PC-9 (cell line): Measurements from ENCODE around the gene CDIPT. TPM values are rescaled to one million over a fixed set of nuclear protein-coding genes. Genes with fewer than 3 reads are reported as not detected.

Source experiments
- BruUV-seq: library from RNA; stranded (reverse); fragments of 400-500 nt; replicated peaks from 2 replicates; lab custom pipeline; 2021; lab: Mats Ljungman, UMichigan
- CTCF ChIA-PET: fragments of 300-600 bp; sonication (Branson Sonifier 250); formaldehyde crosslinking; loops from one replicate; lab custom pipeline; 2022; ENCODE audit warnings: antibody characterized with exemption; lab: Charles Lee
- POLR2A ChIA-PET: fragments of 300-600 bp; sonication (Branson Sonifier 250); formaldehyde crosslinking; loops from one replicate; lab custom pipeline; 2022; ENCODE audit warnings: antibody characterized with exemption; ENCODE audit not compliant: unreplicated experiment; lab: Charles Lee
- DNase-seq, 2 experiments: peaks; one replicate each; pipeline versions ENCODE4 v3.0.0 to v3.0.0-alpha.2; 2015 to 2022; ENCODE audit warnings: mixed read lengths in 1 of 2
- H2AFZ ChIP-seq: fragments of 200-600 bp; sonication (generic); 2 replicates; pipeline ENCODE4 v1.8.1; 2017; ENCODE audit warnings: antibody characterized with exemption
- H3F3A ChIP-seq: fragments of 200-600 bp; sonication (generic); 2 replicates; pipeline ENCODE4 v1.8.1; 2017; ENCODE audit warnings: antibody characterized with exemption, mild to moderate bottlenecking, low read depth; ENCODE audit not compliant: insufficient read depth
- H3K27ac ChIP-seq: fragments of 200-600 bp; sonication (generic); 2 replicates; pipeline ENCODE4 v1.6.1; 2016; ENCODE audit warnings: mixed run types
- H3K27me3 ChIP-seq: fragments of 200-600 bp; sonication (generic); 2 replicates; pipeline ENCODE4 v1.6.1; 2016; ENCODE audit warnings: low read depth, mixed run types; ENCODE audit not compliant: insufficient read depth
- H3K36me3 ChIP-seq: fragments of 200-600 bp; sonication (generic); 2 replicates; pipeline ENCODE4 v1.6.1; 2016; ENCODE audit warnings: low read depth, mixed run types
- H3K4me1 ChIP-seq: fragments of 200-600 bp; sonication (generic); replicated peaks from 2 replicates; pipeline ENCODE4 v1.6.1; 2016; ENCODE audit warnings: mixed run types; ENCODE audit not compliant: insufficient read depth
- H3K4me2 ChIP-seq: fragments of 200-600 bp; sonication (generic); 2 replicates; pipeline ENCODE4 v1.6.1; 2017; ENCODE audit warnings: mixed run types
- H3K4me3 ChIP-seq: fragments of 200-600 bp; sonication (generic); 2 replicates; pipeline ENCODE4 v1.6.1; 2016; ENCODE audit warnings: mixed run types
- H3K79me2 ChIP-seq: fragments of 200-600 bp; sonication (generic); 2 replicates; pipeline ENCODE4 v1.6.1; 2017; ENCODE audit warnings: low read depth, mixed run types
- H3K9me2 ChIP-seq: fragments of 200-600 bp; sonication (generic); 2 replicates; pipeline ENCODE4 v1.8.1; 2017; ENCODE audit warnings: mild to moderate bottlenecking; ENCODE audit not compliant: insufficient read depth
- H3K9me3 ChIP-seq: fragments of 200-600 bp; sonication (generic); 2 replicates; pipeline ENCODE4 v1.8.1; 2016; ENCODE audit warnings: low read depth; ENCODE audit not compliant: insufficient read depth
- H4K20me1 ChIP-seq: fragments of 200-600 bp; sonication (generic); 2 replicates; pipeline ENCODE4 v1.8.1; 2017; ENCODE audit not compliant: insufficient read depth
- CTCF ChIP-seq: fragments of 200-600 bp; sonication (generic); conservative IDR thresholded peaks from 2 replicates; pipeline ENCODE4 v1.6.1; 2017; ENCODE audit warnings: mixed run types, antibody characterized with exemption, mild to moderate bottlenecking, moderate library complexity
- EZH2 ChIP-seq: fragments of 200-600 bp; sonication (generic); IDR thresholded peaks from 2 replicates; pipeline ENCODE4 v1.8.0; 2017; ENCODE audit warnings: antibody characterized with exemption, low read depth
- intact Hi-C: fragments of 100-400 bp; cut with micrococcal nuclease; formaldehyde crosslinking; loops from one replicate; pipeline ENCODE4 v1.10.0; 2022; ENCODE audit not compliant: unreplicated experiment
- total RNA-seq: library from RNA; stranded (reverse); gene quantifications from 2 replicates; pipeline ENCODE4 v1.2.3, GENCODE V29; 2021

Gene CDIPT
- total RNA-seq, 1 experiment from 2014 or later = 90.6 TPM

- Histone ChIP-seq H3K27me3 (no peaks in the 10 kb centered on the region), H3K9me3 (no peaks in the 10 kb centered on the region), H3K27ac (no peak overlapping the region), H3K4me3 (no peak overlapping the region), H2AFZ (no peak overlapping the region), H3F3A (peaks cover 8% of the 10 kb centered on the region; the same call in 1 of the 2 replicates), H4K20me1 (no peaks in the 10 kb centered on the region), H3K79me2 (no peaks in the 10 kb centered on the region), H3K4me1 (no peaks in the 10 kb centered on the region), H3K36me3 (peaks cover 4% of the 10 kb centered on the region; the same call in 1 of the 2 replicates), H3K9me2 (no peaks in the 10 kb centered on the region), H3K4me2 (no peak overlapping the region)
- POLR2A ChIA-PET = no interaction called here
- CTCF ChIA-PET = interaction anchor here (0.6 kb wide), 1 partner anchor 1222 kb away, joined by 7 read pairs; no protein-coding TSS in a partner anchor
- TF ChIP-seq EZH2 (no peak), CTCF (no peak)
- intact Hi-C loops = no loop called here
- BruUV-seq = no TSS peak
- no peak for DNase-seq
Observed at GRCh38 chr16:29831490-29831889, 31.5 kb downstream of the CDIPT start.

GRCh38 chr16:29830774-29831173 lies 32.3 kb downstream of the CDIPT start:
- POLR2A ChIA-PET = no interaction called here
- intact Hi-C loops = no loop called here
- Histone ChIP-seq H3K4me2 (no peak overlapping the region), H3K4me1 (peaks cover 5% of the 10 kb centered on the region), H3K27me3 (no peaks in the 10 kb centered on the region), H3F3A (peaks cover 10% of the 10 kb centered on the region; the same call in 1 of the 2 replicates), H3K9me3 (no peaks in the 10 kb centered on the region), H3K27ac (no peak overlapping the region), H3K4me3 (no peak overlapping the region), H3K9me2 (no peaks in the 10 kb centered on the region), H2AFZ (no peak overlapping the region), H3K79me2 (peaks cover 5% of the 10 kb centered on the region; the same call in 1 of the 2 replicates), H4K20me1 (no peaks in the 10 kb centered on the region), H3K36me3 (peaks cover 4% of the 10 kb centered on the region; the same call in 1 of the 2 replicates)
- DNase-seq = no peak
- no peak for TF ChIP-seq EZH2
- no peak for TF ChIP-seq CTCF
- no TSS peak for BruUV-seq
- CTCF ChIA-PET = interaction anchor here (0.6 kb wide), 1 partner anchor 1223 kb away, joined by 7 read pairs; no protein-coding TSS in a partner anchor

- intact Hi-C loops = no loop called here
- no peak overlapping the region for H3K4me2 ChIP-seq
- BruUV-seq = no TSS peak
- H3K4me3 ChIP-seq = no peak overlapping the region
- H3K79me2 ChIP-seq = peaks cover 37% of the 10 kb centered on the region
- H3K36me3 ChIP-seq = no peaks in the 10 kb centered on the region
- H2AFZ ChIP-seq = no peak overlapping the region
- H3F3A ChIP-seq = peaks cover 44% of the 10 kb centered on the region; the same call in 1 of the 2 replicates
- peaks cover 48% of the 10 kb centered on the region for H3K4me1 ChIP-seq
- no peak overlapping the region for H3K27ac ChIP-seq
- no peaks in the 10 kb centered on the region for H3K9me2 ChIP-seq
- no peaks in the 10 kb centered on the region for H3K27me3 ChIP-seq
- H3K9me3 ChIP-seq = no peaks in the 10 kb centered on the region
- no peaks in the 10 kb centered on the region for H4K20me1 ChIP-seq
- TF ChIP-seq EZH2 (no peak), CTCF (no peak)
- no peak for DNase-seq
- POLR2A ChIA-PET = interaction anchor here (0.6 kb wide), 1 partner anchor 595 kb away, joined by 8 read pairs; no protein-coding TSS in a partner anchor
- CTCF ChIA-PET = interaction anchor here (1.7 kb wide), 1 partner anchor 22 kb away, joined by 8 read pairs; no protein-coding TSS in a partner anchor
Observed at GRCh38 chr16:29826342-29826695, 36.7 kb downstream of the CDIPT start.
